Islet precursor cell (in vitro differentiated cells): ENCODE measurements around the gene CAPZB.

Source experiments
- DNase-seq: peaks from one replicate; pipeline ENCODE4 v3.0.0-alpha.2; 2018

Gene CAPZB

DNA sequence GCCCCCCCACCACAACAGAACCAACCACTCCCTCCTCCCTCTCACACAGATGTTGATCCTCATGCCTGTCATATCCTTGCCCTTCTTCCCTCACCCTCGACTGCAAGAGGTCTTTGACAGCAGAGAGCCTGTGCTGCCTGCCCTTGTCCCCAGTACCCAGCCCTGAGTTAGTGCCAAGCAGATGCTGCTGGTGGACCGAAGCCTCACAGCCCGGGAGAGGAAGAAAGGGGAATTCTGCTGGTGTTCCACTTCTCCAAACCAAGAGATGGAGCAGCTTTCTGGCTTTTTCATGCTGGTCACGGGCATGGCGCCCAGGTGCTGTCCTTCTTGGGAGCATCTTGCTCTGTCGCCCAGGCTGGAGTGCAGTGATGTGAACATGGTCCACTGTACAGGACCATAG is 104.1 kb downstream of the CAPZB start:
- DNase-seq = no peak

DNA sequence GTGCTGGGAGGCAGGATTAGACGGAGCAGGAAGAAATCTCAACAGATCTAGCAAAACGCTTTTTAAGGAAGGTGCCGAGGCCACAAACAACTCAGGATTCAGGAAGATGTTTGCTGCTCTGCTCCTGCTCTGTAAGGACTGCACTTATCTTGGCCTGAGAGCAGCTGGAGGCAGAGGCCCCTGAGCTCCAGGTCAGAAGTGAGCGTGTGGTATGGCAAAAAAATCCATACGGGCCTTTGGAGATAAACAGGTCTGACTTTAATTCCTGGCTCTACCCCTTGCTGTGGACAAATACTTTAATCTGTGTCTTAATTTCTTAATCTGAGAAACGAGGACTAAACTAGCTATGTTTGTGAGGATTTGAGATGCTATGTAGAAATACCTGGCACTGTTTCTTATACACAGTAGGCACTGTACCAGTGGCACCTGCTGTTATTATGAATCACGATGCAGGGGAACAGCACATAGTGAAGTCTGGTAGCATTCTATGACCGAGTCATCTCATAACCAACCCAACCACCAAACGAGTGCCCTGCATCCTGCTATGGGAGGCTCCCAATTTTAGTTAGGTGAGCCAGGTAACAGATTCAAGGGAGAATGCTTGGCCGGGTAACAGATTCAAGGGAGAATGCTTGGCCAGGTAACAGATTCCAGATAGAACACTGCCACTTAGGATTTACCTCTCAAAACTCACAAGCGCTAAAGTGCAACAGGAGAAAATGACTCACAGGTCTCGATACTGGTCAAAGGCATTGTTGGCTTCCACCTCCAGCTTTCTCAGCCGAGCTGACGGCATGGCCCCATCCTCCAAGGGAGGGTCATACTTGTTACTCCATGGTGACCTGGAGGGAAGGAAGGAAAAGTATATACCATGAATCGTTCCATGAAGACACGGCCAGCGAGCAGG is 107.3 kb downstream of the CAPZB start:
- DNase-seq = no peak

DNA sequence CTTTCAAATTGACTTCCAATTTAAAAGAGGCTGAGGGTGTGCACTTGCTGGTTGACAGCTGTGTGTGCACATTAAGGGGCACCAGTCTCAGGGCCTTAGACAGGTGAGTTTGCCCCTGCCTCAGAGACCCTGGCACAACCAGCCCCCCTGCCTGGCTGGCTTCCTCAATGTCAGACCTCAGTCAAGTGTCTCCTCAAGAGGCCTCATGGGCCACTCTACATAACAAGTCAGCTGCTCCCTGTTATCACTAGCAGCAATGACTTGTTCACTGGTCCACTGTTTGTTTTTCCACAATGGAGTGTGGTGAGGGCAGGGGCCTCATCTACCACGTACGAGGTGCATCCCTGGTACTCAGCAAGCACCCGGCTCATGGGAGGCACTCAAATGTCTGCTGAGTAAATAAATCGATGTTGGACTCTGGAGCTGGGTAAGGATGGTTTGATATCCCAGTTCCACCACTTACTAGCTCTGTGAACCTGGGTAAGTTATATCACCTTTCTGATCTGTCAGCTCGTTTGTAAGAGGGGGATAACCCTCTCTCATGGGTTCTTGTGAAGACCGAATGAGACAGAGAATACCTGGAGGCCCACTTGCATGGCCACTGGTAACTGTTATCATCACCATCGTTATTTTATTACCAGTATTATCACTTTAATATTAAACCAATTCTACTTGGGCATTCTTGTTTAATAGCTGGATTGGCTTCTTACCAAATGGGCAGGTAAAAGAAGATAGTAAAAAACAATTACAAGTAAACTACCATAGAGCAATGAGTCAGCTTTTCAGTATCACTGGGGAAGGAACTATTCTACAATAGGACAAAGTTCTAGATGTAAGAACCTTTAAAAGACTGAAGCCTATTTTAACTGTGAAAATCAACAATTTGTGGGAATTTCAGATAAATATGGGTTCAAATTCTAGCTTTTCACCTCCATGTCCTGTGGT is 108.6 kb downstream of the CAPZB start:
- no peak for DNase-seq

DNA sequence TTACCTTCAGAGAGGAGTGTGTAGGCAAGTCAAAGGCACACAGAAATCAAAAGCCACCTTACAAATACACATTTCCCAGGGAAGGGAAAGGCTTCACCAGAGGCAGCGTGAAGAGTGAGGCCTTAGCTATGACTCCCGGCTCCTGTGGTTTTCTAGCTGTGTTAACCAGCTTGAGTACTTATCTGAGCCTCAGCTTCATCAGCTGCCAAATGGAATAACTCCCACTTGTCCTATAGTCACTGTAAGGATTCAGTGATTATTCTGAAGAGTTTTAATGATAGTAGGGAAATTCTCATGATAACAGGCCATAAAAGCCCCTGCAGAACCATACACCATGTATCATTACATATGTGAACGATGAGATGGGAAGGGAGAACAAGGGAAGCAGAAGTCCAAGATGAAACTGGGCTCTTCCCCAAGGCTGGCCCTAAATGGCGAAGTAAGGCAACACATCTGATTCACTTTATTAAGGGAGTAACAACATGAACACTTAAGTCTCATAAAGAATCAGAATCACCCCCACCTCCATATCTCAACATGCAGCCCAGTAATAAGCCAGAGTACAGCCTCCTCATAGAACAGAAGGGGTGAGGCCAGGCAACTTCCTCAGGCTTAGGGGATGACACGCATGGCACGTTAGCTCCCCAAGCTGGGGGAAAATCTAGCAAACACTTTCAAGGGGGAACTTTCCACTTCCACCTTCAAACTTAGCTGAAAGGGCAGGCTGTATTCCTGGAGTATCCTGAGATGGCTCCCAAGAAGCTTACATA is 109.5 kb downstream of the CAPZB start:
- no peak for DNase-seq

DNA sequence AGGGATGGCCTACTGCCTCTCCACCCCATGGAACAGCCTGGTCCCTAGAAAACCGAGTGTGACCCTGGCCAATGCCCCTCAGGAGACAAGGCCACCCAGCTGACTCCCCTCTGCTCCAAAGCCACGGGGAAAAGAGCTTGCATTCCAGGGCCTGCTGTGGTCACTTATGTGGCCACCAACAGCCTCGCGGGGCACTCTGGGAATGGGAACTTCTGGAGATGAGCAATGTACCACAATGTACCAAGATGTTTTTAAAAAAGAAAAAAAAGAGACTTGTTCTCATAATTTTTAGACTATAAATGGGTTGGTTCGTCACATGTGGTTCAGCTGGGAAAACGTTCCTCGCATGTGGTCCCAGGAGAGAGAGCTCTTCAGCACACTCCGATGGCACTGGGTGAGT is 110.4 kb downstream of the CAPZB start:
- no peak for DNase-seq

DNA sequence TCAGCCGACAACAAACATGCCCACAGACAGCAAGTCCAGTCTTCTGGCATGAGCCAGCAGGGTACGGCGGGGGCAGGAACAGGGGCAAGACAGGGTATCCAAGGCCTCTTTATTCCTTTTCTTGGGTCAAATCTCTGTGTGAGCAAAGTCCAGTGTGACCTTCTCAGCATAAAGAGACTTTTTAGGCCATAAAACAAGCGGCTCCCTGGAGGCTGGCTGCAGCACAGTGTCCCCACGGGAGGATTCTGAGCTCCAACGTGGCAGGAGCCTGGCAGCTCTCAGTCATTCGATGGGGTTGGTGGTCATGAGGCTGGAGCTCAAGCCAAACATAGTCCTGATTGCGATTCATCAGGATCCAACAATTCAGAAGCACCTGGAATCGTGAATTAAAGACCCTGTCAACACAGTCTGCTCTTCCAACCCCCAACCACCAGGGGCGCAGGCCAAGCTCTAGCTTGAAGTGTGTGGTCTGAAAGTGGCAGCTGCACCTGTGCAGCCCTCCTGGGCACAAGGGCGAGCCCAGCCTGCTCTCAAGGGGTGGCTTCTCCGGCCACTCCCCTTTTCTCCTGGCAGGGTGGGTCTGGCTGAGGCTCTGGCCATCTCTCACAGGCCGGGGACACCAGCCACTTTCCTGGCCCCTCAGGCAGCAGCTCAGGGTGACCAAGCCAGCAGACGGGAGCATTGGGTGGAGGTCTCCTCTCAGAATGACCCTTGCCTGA is 111.1 kb downstream of the CAPZB start:
- DNase-seq = no peak

DNA sequence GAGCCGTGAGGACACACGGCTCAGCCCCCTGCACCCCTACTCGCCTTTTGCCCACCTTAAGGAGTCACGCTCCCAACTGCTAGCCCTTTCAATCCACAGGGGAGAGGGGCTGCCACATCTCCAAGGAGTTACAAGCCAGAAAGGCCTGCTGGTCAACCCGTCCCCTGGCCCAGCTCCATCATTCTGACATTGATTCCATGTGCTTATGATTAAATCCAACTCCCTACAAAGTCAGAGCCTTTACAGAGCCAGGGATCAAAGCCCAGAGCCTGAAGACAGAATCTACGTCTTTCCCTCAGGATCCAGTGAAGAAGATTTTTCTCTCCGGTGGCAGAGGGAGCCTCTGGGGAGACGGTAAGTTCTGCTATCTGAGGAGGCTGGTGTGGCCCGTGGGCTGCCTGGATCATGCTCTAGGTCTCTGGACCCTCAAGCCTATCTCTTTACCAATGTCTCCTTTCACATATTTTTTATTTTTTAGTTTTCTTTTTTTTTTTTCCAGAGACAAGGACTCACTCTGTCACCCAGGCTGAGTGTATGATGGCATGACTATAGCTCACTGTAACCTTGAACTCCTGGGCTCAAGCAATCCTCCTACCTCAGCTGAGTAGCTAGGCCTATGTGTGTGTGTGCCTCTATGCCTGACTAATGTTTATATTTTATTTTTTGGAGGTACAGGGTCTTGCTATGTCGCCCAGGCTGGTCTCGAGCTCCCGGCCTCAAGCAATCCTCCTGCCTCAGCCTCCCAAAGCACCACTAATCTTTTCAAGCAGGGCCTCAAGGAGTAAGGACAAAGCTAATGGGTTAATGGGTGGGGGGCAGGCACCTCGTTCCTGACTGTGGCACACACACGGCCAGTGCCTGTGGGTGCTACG is 111.9 kb downstream of the CAPZB start:
- DNase-seq = no peak

DNA sequence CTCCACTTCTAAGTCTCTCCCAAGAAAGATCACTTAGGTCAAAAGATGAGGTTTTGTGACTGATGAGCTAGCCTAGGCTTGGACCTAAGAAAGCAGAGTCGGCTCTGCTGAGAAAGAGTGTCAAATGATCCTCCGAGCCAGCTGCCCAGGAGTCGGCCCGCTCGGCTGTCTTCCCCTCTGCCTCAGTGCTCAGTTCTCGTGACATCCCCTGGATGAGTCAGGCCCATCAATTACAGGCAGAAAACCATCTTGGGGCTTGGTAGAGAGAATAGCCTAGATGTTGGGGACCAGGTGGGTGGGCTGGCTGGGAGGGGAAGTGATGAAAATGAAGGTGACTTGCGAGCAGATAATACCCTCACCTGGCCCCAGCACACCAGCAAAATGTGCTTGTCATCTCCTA is 112.7 kb downstream of the CAPZB start:
- DNase-seq = no peak

DNA sequence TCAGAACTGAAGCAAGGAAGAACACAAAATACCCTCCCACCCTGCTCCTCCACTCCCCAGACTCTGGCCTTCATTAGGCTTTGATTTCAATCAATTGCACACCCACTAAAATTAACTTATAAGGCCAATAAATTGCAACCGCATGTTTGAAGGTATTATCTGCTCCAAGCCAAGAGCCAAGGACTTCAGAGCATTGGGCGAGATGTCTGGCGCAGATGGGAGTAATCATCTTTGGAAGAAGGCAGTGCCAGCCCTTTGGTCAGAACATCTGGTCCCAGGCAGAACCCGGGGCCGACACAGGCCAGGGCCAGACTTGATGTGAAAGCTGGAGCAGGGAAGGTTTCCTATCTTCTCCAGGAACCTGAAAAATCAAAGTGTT is 113.2 kb downstream of the CAPZB start:
- no peak for DNase-seq

DNA sequence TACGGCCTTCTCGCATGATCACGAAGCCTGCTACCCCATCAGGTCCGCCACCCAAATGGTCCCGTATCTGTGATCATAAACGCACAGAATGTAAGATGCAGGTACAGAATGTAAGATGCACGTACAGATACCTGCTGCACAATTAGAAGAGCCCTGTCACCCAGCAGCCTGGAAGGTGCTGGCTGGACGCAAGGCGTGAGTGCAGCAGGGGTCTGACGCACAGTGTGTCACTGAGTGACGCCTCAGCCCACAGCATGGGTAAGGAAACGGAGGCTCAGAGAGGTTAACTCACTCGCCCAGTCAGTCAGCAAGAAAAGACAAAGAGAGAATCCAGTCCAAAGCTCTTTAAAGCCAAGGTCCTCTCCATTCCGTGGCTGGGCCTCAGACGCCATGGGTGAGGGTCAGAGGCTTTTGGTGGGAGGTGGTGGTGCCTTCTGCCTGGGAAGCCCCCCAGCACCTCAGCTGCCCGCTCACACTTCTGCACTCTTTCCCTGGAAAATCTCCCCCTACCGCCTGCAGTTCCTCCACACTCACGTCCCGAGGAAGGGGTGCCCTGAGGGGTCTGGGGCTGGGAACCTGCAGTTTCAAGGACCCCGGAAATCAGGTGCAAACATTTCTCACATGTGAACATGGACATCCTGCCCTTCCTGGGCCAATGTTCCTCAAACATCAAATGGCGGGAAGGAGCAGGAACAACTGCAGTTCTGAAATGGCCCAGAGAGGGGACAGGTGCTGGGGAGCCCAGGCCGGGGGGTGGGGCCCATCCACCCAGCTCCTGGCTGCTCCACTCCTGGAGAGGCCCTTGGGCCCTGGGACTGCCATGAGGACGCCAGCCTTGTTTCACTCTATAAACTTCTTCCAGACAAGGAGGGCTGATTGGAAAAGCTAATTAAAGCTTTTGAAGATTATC is 113.9 kb downstream of the CAPZB start:
- no peak for DNase-seq

DNA sequence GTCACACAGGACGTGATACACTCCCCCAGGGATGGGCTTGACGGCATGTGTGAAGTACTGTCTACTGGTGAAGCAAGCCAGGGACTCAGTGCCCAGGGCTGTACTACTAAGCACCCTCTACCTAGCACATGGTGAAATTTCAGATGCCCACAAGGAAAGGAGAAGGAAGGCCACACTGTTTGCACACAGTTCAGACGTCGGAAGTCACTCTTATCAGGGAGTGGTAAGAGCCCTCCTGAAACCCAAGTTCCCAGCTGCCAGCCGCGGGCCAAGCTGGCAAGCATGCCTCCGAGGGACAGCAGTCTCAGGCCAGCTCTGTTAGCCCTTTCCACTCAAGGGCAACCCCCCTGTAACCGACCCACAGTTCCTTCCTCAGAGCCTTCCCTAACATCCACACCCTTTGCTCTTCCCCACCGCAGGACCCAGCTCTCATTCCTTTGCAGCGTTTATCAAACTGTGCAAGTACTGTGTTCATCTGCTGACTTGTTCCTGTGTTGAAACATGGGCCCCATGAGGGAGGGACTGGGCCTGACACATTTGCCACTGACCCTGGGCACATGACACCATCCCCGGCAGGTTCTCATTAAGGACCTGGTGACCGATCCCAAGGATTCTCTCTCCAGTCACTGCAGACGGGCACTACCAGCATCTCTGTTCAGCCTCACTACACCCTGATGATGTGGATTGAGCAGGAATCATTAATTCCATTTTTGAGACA is 114.7 kb downstream of the CAPZB start:
- DNase-seq = no peak

DNA sequence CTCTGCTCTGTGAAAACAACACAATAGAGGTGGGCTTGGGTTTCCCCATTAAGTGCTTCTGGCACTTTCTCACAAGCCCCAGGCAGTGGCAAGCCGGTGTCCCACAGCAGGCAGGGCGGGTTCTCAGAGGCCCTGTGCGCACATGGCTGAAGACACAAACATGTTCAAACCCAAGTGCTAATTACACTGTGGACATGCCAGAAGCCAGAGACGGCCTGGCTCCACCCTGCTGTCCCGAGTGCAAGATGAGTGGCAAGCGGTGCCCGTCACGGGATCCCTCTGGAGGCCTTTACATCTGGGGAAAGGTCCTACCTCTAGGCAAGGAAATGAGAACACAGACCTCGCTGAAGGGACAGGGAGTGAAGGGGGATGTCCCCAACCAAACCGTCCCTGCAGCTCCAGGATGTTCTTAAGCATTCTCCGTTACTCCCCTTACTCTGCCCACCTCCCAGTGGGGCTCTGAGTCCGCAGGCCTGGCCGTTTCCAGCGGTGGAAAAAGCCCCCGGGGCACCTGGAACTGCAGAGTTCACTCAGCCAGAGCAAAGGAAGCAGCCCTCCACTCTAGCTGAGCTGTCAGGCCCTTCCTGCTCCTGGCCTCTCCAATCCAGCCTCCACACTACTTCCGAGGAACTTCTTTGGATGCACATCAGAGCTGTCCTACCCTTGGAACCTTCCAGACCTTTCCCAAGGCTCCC is 115.8 kb downstream of the CAPZB start:
- DNase-seq = peak; percentile 81

DNA sequence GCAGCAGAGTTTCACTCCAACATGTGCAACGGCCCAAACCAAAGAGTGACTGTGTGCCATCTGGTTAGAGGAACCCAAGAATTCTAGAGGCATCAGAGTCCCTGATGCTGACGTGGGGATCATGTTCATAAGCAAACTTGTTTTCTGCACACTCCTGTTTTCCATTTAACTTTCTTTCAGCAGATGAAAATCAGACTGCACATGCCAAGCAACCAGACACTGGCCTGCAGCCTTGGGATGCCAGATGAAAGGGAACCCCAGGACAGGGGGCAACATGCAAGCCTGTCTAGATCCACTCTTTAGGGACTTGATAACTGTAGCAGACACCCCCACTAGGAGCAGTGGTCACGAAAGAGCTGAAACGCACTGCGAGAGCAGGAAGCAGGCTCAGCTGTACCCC is 116.4 kb downstream of the CAPZB start:
- DNase-seq = no peak

DNA sequence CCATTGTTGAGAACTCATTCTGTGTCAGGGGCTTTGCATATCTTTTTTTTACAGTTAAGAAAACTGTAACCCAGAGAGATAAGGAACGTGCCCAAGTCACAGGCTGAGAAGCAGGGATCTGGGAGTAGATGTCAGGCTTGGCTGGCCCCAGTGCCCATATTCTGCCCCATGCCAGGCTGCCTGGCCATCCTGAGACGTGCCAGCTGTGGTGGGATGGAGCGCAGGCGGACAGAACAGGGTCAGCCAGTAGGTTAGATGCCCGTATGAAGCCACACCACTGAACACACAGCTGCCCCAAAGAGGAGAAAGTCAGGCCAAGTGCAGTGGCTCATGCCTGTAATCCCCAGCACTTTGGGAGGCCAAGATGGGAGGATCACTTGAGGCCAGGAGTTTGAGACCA is 117.3 kb downstream of the CAPZB start:
- DNase-seq = no peak

DNA sequence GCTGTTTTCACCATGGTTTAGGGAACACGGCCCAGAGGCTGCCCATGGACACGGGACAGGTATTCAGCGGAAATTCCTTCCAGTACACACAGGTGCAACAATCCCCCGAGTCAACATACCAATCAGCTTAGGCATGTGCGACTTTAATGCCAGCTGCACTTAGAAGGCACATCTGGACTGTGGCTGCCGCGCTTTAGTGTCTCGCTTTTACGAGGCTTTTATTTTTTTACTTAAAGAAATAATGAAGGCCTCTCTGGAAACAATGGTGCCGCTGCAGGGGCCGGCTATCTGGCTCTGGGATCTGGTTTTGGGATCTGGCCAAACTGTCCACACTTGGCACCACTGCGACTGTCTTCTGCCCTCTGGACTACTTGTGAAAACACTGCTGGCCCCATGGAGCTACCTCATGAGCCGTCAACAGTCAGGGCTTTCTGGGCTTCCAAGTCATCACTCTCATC is 117.7 kb downstream of the CAPZB start:
- DNase-seq = no peak

DNA sequence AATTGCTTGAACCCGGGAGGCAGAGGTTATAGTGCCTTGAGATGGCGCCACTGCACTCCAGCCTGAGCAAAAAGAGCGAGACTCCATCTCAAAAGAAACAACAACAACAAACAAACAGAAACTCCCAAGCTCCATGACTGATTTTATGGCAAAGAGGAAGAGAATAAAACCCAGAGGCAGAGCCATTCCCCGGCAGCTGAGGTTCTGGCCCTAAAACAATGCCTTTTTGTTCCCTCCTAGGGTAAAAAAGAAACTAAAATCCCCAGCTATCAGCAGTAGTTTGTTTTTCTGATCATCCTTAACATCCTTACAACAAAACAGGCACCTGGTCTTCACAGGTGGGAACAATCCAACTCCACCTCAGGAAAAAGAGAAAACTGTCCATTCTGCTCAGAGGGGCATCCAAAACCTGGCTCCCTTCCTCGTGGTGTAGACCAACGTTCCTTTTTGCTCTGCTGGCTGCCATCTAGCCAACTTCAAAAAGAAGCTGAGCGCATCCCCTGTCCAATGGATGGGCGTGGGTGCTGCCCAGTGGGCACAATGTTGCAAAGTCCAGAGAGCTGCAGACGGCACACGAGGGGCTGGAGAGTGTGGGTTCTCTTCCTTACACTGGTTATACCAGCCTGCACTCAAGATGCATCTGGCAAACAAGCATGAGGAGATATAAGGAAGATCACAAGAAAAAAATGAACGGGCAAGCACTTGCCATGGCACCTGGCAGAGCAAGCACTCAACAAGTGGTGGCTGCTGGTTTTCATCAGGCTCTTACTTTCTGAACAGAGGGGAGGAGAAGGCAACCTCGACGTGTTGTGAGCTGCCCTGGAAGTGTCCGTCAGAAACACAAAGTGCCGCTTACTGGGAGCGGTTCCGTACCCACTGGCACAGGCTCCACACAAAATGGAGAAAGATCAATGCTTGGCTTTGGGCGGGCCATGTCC is 118.5 kb downstream of the CAPZB start:
- no peak for DNase-seq

DNA sequence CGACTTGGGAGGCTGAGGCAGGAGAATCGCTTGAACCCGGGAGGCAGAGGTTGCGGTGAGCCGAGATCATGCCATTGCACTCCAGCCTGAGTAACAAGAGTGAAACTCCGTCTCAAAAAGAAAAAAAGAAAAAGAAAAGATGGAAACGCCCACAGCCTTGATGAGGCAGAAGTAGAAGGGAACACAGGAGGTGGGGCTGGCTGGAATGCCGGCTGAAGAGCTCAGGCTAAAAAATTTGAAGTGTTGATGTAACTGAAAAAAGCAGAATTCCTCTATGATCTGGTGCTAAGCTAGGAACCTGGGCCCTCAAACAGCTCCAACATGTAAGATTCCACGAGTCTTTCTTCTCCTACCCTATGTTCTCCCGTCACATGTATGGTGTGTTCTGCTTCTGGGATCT is 119.6 kb downstream of the CAPZB start:
- DNase-seq = no peak
